ENCODE measurements around the gene MPZL1. TPM values are rescaled to one million over a fixed set of nuclear protein-coding genes. Genes with fewer than 3 reads are reported as not detected.

The MPZL1 gene
- total RNA-seq, 1 donor from 2014 or later, result 133 TPM

GRCh38 chr1:167714098-167714438 is 7.7 kb upstream of the MPZL1 start:
- H3K9me3 Mint-ChIP-seq (ENCODE audit: low read depth), result no peaks in the 10 kb centered on the region
- H3K27me3 Mint-ChIP-seq, result peaks cover 16% of the 10 kb centered on the region
- peak overlapping the region; percentile 100 for H3K27ac Mint-ChIP-seq
- H3K4me1 Mint-ChIP-seq (ENCODE audit: low read depth), result peaks cover 13% of the 10 kb centered on the region
- TF ChIP-seq, protein P1, sequence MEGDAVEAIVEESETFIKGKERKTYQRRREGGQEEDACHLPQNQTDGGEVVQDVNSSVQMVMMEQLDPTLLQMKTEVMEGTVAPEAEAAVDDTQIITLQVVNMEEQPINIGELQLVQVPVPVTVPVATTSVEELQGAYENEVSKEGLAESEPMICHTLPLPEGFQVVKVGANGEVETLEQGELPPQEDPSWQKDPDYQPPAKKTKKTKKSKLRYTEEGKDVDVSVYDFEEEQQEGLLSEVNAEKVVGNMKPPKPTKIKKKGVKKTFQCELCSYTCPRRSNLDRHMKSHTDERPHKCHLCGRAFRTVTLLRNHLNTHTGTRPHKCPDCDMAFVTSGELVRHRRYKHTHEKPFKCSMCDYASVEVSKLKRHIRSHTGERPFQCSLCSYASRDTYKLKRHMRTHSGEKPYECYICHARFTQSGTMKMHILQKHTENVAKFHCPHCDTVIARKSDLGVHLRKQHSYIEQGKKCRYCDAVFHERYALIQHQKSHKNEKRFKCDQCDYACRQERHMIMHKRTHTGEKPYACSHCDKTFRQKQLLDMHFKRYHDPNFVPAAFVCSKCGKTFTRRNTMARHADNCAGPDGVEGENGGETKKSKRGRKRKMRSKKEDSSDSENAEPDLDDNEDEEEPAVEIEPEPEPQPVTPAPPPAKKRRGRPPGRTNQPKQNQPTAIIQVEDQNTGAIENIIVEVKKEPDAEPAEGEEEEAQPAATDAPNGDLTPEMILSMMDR (IDR thresholded peaks at IDR 0.05; ENCODE audit: unreplicated experiment), result no peak
- peaks cover 2% of the 10 kb centered on the region for H3K36me3 Mint-ChIP-seq (ENCODE audit: insufficient read depth)
- peak overlapping the region; percentile 87 for H3K4me3 Mint-ChIP-seq (ENCODE audit: low read depth)
- no peak for DNase-seq (ENCODE audit: low spot score, unreplicated experiment)

- TF ChIP-seq, protein P1 (IDR thresholded peaks at IDR 0.05; ENCODE audit: unreplicated experiment), result no peak
- Mint-ChIP-seq H3K27ac (peak overlapping the region; percentile 100), H3K36me3 (ENCODE audit: insufficient read depth) (peaks cover 2% of the 10 kb centered on the region), H3K4me1 (ENCODE audit: low read depth) (peaks cover 18% of the 10 kb centered on the region), H3K27me3 (peaks cover 18% of the 10 kb centered on the region), H3K4me3 (ENCODE audit: low read depth) (peak overlapping the region; percentile 87), H3K9me3 (ENCODE audit: low read depth) (no peaks in the 10 kb centered on the region)
- DNase-seq (ENCODE audit: low spot score, unreplicated experiment), result peak; percentile 90
Observed at GRCh38 chr1:167714439-167715156, 7.2 kb upstream of the MPZL1 start.

GRCh38 chr1:167715157-167715999 is 6.4 kb upstream of the MPZL1 start:
- Mint-ChIP-seq H3K36me3 (ENCODE audit: insufficient read depth) (peaks cover 2% of the 10 kb centered on the region), H3K9me3 (ENCODE audit: low read depth) (no peaks in the 10 kb centered on the region), H3K4me1 (ENCODE audit: low read depth) (peaks cover 21% of the 10 kb centered on the region), H3K4me3 (ENCODE audit: low read depth) (peak overlapping the region; percentile 87), H3K27me3 (peaks cover 18% of the 10 kb centered on the region), H3K27ac (peak overlapping the region; percentile 100)
- TF ChIP-seq, protein P1 (IDR thresholded peaks at IDR 0.05; ENCODE audit: unreplicated experiment), result peak; percentile 90
- peak; percentile 82 for DNase-seq (ENCODE audit: low spot score, unreplicated experiment)

- Mint-ChIP-seq H3K4me3 (ENCODE audit: low read depth) (peak overlapping the region; percentile 87), H3K27me3 (peaks cover 18% of the 10 kb centered on the region), H3K4me1 (ENCODE audit: low read depth) (peaks cover 23% of the 10 kb centered on the region), H3K27ac (peak overlapping the region; percentile 100), H3K36me3 (ENCODE audit: insufficient read depth) (peaks cover 2% of the 10 kb centered on the region), H3K9me3 (ENCODE audit: low read depth) (no peaks in the 10 kb centered on the region)
- TF ChIP-seq, protein P1 (IDR thresholded peaks at IDR 0.05; ENCODE audit: unreplicated experiment), result no peak
- no peak for DNase-seq (ENCODE audit: low spot score, unreplicated experiment)
Observed at GRCh38 chr1:167716000-167716271, 5.8 kb upstream of the MPZL1 start.

DNA sequence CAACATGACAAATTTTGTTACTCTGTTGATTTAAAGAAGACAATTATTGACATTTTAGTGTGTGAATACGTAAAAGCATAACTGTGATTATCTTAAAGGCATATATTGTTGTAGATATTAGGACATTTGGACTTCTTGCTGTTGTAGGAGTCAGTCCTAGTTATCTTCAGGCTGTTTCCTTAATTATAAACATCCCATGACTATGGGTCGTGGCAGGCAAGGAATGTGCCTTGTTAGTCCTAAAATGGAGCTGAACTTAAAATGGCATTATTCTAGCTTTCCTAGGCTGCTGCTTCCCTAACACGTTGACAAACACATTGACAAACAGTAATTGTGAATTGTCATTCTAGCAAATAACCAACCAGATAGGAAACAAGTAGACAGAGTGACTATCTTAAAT is 4.4 kb upstream of the MPZL1 start:
- no peaks in the 10 kb centered on the region for H3K9me3 Mint-ChIP-seq (ENCODE audit: low read depth)
- H3K27ac Mint-ChIP-seq, result peak overlapping the region; percentile 72
- peak overlapping the region; percentile 87 for H3K4me3 Mint-ChIP-seq (ENCODE audit: low read depth)
- H3K36me3 Mint-ChIP-seq (ENCODE audit: insufficient read depth), result peaks cover 2% of the 10 kb centered on the region
- DNase-seq (ENCODE audit: low spot score, unreplicated experiment), result no peak
- H3K27me3 Mint-ChIP-seq, result peaks cover 17% of the 10 kb centered on the region
- H3K4me1 Mint-ChIP-seq (ENCODE audit: low read depth), result peaks cover 28% of the 10 kb centered on the region
- TF ChIP-seq, protein P1 (IDR thresholded peaks at IDR 0.05; ENCODE audit: unreplicated experiment), result no peak

All from progenitor cell of endocrine pancreas (in vitro differentiated cells).